KOPT-K1 (cell line): ENCODE measurements around the gene KLF12.

Experiments
- H3K27ac ChIP-seq: fragments of 200-600 bp; sonication (generic); 2 replicates; pipeline ENCODE4 v1.5.1; 2016; ENCODE audit warnings: antibody characterized with exemption, mild to moderate bottlenecking, low read depth, low read length; ENCODE audit not compliant: poor library complexity, severe bottlenecking
- H3K36me3 ChIP-seq: fragments of 200-600 bp; sonication (generic); 2 replicates; pipeline ENCODE4 v1.5.1; 2017; ENCODE audit warnings: antibody characterized with exemption, mild to moderate bottlenecking, low read length, moderate library complexity; ENCODE audit not compliant: insufficient read depth
- H3K9me3 ChIP-seq: fragments of 200-600 bp; sonication (generic); 2 replicates; pipeline ENCODE4 v1.5.1; 2017; ENCODE audit warnings: antibody characterized with exemption, low read length, mild to moderate bottlenecking; ENCODE audit not compliant: insufficient read depth, poor library complexity, severe bottlenecking

KLF12 gene

DNA sequence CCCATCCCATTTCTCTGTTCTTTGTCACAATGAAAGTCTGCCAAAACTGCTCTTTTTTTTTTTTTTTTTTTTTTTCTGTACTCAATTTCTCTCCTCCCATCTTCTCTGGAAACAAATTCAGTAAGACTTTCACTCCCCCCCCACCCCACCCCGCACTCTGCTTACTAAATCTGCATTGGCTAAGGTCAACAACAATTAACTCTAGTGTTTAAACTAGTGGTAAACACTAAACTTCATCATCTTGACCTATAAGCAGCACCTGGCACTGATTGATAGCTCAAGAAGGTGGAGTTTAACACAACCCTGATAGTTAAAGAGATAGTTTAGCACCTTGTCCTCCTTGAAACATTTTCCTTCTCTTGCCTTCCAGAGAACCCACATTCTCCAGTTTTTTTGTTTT is 14.1 kb upstream of the KLF12 start:
- H3K9me3 ChIP-seq: no peaks in the 10 kb centered on the region
- no peaks in the 10 kb centered on the region for H3K36me3 ChIP-seq
- H3K27ac ChIP-seq: no peak overlapping the region

DNA sequence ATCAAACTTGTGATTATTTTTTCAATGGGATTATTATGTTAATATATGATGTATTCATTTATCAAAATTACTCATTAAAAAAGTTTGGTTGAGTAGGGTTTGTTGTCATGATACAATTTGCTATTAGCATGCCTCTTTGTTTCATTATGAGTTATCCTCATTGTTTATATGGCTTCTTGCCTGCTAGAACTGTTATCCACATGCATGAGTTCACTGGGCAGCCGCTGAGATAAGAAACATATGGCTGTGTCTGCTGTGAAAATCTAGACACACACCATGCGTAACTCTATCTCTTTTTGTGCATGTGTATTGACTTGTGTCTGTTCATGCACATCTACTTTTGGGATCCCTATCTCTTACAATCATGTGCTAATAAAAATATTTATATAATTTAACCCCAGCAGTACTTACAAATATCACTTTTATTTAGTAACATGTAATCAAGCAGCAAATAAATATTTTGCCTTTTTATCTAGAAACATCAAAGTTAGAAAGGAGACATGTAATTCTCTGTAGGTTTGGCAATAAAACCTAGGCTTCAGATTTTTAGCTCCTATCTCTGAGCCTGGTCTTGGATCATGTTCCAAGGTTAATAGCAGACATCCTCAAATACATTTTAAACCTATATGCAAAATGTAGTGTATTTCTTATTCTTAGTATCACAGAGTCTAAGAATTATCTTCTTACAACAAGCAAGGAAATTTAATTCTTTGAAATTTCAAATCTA is 11.2 kb upstream of the KLF12 start:
- no peak overlapping the region for H3K27ac ChIP-seq
- no peaks in the 10 kb centered on the region for H3K36me3 ChIP-seq
- H3K9me3 ChIP-seq: no peaks in the 10 kb centered on the region

DNA sequence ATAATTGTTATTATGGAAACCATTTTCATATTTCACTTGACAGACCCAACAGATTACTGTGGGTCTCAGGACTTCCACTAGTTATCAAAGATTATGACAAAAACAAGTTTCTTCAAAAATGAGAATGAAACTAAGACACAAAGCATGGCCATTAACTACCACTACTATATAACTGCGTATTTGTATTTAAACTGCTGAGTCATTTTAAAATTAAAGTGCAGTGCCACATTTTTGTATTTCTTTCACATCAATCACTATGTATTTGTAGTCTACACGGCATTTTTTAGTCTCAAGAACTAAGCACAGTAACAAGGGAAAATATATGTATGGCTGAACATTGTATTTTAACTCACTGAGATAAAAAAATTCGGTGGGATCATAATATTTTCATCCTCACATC is 10.1 kb upstream of the KLF12 start:
- H3K9me3 ChIP-seq: no peaks in the 10 kb centered on the region
- H3K36me3 ChIP-seq: no peaks in the 10 kb centered on the region
- no peak overlapping the region for H3K27ac ChIP-seq

DNA sequence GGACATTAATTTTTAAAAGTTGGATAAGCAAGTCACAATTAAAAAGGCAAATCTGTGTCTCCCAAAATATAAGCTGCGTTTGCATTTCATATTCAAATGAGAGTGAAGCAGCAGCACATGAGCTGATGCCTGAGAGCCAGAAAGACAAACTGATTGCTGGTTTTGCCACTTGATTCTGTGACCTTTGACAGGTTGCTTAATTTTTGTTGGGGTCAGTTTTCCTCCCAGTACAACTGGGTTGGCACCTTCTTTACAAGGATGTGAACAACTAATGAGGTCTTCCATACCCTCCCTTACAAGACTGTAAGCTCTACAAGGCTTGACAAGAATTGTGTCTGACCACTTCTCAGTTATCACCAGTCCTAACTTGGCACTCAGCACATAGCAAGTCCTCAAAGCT is 8.1 kb upstream of the KLF12 start:
- Histone ChIP-seq H3K9me3 (no peaks in the 10 kb centered on the region), H3K27ac (no peak overlapping the region), H3K36me3 (no peaks in the 10 kb centered on the region)

DNA sequence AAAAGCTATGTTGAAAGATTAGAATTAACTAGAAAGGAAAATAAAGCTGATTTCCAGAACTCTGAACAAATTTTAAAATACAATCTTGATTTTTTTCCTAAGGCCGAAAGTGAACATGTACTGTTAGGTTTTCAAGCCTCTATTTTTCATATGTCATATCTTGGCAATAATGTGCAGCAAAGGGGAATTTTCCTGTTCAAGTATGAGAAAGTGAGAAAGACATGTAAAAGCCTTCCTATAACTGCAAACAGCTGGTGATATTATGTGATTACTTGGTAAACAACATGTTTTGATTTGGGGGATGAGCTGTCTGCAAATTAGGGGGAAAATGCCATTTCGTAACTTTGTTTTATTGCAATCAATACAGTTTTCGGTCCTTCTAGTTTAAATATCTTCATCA is 4.0 kb upstream of the KLF12 start:
- Histone ChIP-seq H3K9me3 (no peaks in the 10 kb centered on the region), H3K36me3 (no peaks in the 10 kb centered on the region), H3K27ac (no peak overlapping the region)

DNA sequence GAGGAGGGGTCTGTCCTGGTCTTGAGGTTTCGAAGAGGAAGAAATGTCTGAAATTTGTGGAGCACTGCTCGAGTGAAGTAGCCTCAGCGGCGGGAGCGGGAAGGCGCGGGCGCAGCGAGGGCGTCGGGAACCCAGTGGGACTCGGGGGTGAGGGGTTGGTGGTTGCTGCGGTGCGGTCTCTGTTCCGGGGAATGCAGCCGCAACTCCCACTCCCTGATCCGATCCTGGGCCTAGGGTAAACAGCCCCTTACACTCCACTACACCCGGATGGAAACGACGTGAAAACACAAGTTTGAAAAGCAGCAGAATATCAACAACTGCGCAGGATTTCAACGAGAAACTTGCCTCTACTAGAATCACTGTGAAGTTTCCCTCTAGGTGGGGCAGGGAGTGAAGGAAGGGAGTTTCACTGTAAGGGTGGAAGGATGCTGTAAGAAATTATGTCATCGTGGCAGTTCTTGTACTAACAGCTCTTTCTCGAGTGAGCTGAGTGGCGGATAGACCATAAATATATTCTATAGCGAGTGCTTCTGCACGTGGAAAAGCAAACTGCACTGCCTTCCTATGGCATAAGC is 2.0 kb upstream of the KLF12 start:
- Histone ChIP-seq H3K27ac (peak overlapping the region; percentile 83), H3K9me3 (no peaks in the 10 kb centered on the region), H3K36me3 (no peaks in the 10 kb centered on the region)

DNA sequence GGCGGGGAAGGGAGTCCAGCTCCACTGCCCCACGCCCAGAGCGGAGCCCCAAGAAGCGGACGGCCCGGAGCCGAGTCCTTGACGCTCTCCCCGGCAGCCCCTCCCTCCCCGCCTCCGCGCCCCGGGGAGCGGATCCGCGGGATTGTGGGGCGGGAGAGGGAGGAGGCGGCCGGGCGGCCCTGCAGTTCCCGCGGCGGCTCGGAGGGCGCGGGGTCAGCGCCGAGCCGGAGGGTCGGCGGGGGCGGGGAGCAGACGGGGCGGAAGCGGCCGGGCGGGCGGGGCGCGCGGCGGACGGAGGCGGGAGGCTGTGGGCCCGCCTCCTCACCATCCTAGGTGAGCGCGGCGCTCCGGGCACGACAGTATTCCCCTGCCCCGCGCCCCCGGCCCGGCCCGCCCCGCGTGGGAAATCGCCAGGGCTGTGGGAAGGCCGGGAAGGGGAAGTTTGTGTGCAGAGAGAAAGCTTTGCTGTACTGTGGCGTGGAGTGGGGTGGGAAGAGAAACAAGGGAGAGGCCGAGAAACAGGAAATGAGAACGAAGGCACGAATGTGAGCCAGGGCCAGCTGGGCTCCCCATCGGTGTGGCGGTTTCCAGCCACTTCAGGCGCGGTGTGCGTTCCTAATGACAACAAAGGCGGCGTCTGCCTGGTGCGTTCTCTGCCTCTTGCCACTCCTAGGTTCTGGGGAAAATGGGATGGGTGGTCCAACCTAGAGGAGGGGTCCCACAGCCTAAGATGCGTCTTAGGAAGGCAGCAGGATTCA is 1.3 kb upstream of the KLF12 start:
- no peaks in the 10 kb centered on the region for H3K9me3 ChIP-seq
- H3K36me3 ChIP-seq: no peaks in the 10 kb centered on the region
- peak overlapping the region; percentile 83 for H3K27ac ChIP-seq

DNA sequence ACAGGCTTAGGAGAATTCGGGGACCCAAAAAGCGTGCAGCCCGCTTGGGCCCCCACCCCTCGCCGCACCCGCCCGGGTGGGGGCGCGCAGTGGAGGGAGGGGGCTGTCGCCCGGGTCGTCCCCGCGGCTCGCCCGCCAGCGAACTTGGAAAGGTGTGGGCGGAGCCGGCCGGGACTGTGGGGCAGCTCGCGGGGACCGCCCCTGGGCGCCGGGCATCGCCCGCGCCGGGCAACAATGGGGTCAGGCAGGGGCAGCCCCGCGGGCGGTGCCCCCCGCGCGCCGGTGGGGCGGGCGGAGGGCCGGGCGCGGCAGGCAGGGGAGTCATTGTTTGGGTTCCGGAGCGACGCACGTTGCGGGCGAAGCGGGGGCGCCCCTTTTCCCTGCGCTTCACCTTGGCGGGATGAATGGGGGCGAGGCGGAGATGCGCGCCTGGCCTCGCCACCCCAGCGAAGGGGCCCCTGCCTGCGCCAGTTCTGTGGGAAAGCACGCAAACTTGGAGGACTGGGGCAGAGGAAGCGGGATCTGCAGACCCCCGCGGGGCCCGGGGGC is 647 bp upstream of the KLF12 start:
- peak overlapping the region; percentile 83 for H3K27ac ChIP-seq

DNA sequence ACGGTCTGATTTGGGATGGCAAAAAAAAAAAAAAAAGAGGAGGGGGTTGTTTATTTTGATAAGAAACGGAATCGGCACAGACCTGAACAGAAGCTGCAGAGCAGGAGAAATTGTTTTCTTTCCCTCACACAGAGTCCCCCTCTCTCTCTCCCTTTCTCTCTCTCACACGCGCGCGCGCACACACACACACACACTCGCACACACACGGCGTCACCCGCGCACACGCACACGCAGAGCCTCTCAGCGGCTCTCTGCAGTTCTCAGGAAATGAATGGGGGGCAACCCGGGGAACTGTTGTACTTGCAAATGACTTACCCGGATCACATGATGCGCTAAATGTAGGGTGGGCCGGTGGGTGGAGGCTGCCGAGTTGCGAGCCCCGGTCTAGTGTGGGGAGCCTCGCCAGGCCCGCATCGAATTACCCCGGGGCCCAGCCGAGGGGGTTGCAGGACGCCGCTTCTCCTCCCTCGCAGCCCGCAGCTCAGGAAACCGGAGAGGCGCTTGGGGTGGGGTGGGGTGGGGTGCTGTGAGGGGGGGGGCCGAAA is 475 bp downstream of the KLF12 start:
- Histone ChIP-seq H3K9me3 (no peaks in the 10 kb centered on the region), H3K27ac (peak overlapping the region; percentile 83), H3K36me3 (no peaks in the 10 kb centered on the region)

More for the DNA sequence above, 647 bp upstream of the KLF12 start:
- Histone ChIP-seq H3K36me3 (no peaks in the 10 kb centered on the region), H3K9me3 (no peaks in the 10 kb centered on the region)

DNA sequence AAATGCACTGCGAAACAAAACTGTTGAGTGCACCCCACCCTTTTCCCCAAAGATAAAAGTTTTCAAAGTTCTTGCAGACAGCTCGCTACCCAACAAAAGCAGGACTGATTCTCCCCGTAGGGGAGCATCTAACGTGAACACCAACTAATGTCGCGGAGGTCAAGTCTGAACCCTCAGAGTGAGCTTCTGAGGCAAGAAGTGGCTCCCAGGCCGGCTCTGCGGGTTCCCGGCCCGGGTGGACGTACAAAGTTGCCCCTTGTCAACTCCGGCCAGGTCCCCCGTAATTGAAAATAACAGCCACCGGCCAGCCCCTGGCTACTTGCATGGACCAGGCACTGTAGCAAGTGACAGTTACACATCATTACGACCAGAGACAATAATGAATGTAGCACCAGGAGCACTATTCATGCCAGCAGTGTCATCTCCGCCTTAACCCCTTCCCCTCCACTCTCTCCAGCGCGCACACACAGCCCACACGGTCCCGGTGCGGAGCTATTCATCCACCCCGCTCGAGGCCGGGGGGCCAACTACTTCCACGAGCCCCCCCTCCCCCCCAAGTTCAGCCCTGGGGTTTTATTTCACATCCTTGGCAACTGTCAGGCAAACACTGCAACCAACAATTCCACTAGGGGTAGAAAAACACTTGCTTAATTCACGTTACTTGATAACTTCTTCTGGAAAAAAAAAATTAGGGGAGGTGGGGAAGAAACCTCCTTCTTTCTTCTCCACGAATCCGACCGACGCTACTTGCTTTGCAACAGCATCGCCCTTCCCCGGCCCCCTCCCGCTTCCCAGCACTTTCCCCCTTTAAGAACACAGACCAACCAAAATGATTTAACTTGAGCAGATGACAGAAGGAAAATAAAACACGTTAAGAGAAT is 1.2 kb downstream of the KLF12 start:
- H3K9me3 ChIP-seq: no peaks in the 10 kb centered on the region
- no peaks in the 10 kb centered on the region for H3K36me3 ChIP-seq
- peak overlapping the region; percentile 83 for H3K27ac ChIP-seq

DNA sequence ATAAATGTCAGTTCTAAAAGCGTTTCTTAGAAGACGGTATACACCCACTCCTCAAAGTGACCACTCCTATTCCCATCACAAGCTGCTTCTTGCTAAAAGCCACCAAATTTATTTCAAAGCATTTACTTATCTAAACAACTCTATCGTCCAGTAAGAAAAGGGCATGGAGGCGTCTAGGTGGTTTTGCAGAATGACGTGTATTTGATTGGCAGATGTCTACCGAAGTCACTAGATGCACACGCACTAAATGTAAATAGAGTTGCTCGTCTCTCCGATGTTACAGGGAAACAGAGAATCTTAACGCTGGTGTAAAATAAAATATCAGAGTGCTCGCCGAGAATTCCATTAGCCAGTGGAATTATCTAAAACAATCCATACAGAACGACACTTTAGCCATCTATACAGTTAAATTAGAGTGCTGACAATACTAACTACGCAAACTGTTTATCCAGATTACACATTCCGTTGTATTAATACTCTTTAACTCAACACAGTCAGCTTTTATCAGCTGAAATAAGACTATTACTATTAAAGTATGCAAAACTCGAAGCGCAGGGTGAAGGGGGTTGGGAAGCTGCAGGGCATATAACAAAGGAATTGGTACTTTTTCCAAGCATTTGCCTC is 1.9 kb downstream of the KLF12 start:
- Histone ChIP-seq H3K27ac (peak overlapping the region; percentile 83), H3K36me3 (no peaks in the 10 kb centered on the region), H3K9me3 (no peaks in the 10 kb centered on the region)

DNA sequence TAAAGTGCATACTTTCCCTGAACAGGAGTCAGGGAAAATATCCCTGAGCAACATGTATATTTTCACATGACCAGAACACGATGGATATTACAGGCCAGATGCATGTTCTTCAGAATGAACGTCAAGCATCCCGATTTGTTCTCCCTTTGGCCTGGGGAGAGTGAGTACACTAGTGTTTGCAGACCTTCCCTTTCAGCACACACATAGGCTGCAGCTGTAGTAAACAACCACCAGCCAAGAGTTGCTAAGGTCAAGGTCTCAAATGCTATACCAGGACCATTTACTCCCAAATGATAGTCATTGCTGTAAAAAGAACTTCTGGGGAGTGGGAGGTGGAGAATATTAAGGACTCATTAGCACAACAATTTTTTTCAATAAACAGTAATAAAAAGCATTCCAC is 3.0 kb downstream of the KLF12 start:
- Histone ChIP-seq H3K36me3 (no peaks in the 10 kb centered on the region), H3K9me3 (no peaks in the 10 kb centered on the region), H3K27ac (no peak overlapping the region)

DNA sequence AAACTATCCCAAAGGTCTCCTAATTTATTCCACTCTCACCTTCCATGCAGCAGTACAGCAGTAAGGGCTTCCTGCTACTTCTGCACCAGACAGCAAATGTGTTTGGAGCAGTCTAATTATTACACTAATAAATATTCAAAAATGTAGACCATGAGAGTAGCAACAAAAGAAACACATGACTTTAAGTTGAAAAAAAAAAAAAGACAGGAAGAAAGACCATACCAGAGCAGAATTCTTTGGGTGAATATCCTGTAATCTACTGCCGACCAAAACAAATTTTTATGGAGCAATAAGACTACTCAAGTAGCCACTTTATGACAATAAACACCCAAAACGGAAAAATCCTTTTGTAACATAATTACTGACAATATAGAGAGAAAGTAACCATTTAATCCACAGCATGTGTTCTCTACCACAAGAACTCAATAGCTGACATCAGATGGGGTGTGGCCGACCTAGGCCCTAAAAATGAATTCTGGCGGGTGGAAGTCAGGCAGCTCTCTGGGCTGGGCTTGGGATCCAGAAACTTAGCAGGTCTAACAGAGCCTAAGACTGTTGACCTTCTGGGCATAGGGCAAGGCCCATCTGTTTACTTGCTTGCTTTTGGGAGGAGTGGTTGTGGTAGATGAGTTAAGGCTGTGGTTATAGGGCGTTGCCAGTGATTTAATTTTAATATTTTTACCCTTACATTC is 4.6 kb downstream of the KLF12 start:
- Histone ChIP-seq H3K9me3 (no peaks in the 10 kb centered on the region), H3K36me3 (no peaks in the 10 kb centered on the region), H3K27ac (peak overlapping the region; percentile 2)
